ENCODE measurements around the gene GPSM3.

The GPSM3 gene

DNA sequence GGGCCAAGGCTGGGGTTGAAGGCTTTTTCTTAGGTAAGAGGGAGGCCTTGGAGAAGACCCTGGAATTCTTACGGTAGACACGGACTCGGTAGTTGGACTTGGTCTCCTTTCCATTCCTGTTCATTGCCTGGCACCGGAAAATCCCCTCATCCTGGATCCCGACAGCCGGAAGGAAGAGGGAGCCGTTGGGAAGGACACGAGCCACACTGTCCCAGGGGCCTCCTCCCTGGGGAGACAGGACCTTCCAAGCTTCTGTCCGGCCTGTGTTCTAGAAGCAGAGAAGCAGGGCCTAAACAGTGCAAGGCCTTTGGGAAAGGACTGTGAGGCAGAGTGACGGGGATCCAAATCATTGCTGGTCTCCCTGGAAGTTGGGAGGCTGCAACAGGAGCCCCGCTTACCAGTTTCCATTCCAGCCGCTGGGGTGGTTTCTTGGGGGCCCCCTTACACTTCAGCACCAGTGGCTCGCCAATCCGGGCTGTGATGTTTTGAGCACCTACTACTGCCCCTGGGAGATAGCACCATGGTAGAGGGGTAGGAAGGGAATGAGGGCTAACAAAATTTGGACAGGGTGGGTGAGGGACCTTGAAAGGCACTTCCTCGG, 8.9 kb downstream of the GPSM3 start:
- no peaks in the 10 kb centered on the region for H3K9me2 ChIP-seq (replicated peaks; ENCODE audit: insufficient read depth, low read length)
- no peak for TF ChIP-seq EZH2phosphoT487 (conservative IDR thresholded peaks at IDR 0.05; ENCODE audit: low read length)
- H4K20me1 ChIP-seq (ENCODE audit: low read depth, low read length): no peaks in the 10 kb centered on the region
- H3K4me3 ChIP-seq (ENCODE audit: insufficient read depth, low read length, poor library complexity, severe bottlenecking): no peak overlapping the region
- no peak overlapping the region for H3K27ac ChIP-seq (ENCODE audit: low read depth, low read length)
- no peak overlapping the region for H3K9ac ChIP-seq (ENCODE audit: low read length)
- H3F3A ChIP-seq (ENCODE audit: insufficient read depth): no peaks in the 10 kb centered on the region
- peaks cover 14% of the 10 kb centered on the region for H3K79me2 ChIP-seq (ENCODE audit: insufficient read depth, low read length)
- H2AFZ ChIP-seq (ENCODE audit: low read depth, low read length, severe bottlenecking): no peak overlapping the region
- H3K27me3 ChIP-seq (ENCODE audit: low read length): no peaks in the 10 kb centered on the region
- no peak overlapping the region for H3K4me2 ChIP-seq (ENCODE audit: low read depth, low read length, poor library complexity, severe bottlenecking)
- no peaks in the 10 kb centered on the region for H3K9me3 ChIP-seq (ENCODE audit: insufficient read depth, low read length)
- H3K36me3 ChIP-seq (ENCODE audit: low read length): no peaks in the 10 kb centered on the region

DNA sequence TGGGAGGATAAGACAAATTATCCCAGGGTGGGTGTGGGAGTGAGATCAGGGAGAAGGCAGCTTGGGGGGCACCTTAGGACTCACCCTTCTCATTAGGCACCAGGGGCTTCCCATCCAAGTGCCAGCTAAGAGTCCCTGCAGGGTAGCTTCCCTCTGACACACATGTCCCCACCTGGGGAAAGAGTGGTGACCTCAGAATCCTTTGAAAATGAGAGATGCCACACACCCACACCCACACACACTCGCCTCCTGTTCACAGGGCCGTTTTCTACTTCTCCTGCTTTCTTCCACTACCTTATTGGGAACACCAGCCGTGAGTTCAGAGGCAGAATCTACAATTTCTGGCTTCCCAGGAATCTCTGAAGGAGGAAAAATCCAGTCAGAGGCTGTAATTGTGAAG, 9.4 kb downstream of the GPSM3 start:
- no peaks in the 10 kb centered on the region for H3F3A ChIP-seq (ENCODE audit: insufficient read depth)
- H3K27ac ChIP-seq (ENCODE audit: low read depth, low read length): no peak overlapping the region
- H3K4me2 ChIP-seq (ENCODE audit: low read depth, low read length, poor library complexity, severe bottlenecking): no peak overlapping the region
- H3K79me2 ChIP-seq (ENCODE audit: insufficient read depth, low read length): peaks cover 12% of the 10 kb centered on the region
- H3K9me2 ChIP-seq (replicated peaks; ENCODE audit: insufficient read depth, low read length): no peaks in the 10 kb centered on the region
- no peaks in the 10 kb centered on the region for H3K36me3 ChIP-seq (ENCODE audit: low read length)
- no peaks in the 10 kb centered on the region for H4K20me1 ChIP-seq (ENCODE audit: low read depth, low read length)
- no peak overlapping the region for H3K9ac ChIP-seq (ENCODE audit: low read length)
- H2AFZ ChIP-seq (ENCODE audit: low read depth, low read length, severe bottlenecking): no peak overlapping the region
- H3K27me3 ChIP-seq (ENCODE audit: low read length): no peaks in the 10 kb centered on the region
- no peak overlapping the region for H3K4me3 ChIP-seq (ENCODE audit: insufficient read depth, low read length, poor library complexity, severe bottlenecking)
- no peak for TF ChIP-seq CTCF (IDR thresholded peaks at IDR 0.05; ENCODE audit: insufficient read depth, low read length, poor library complexity, severe bottlenecking)
- TF ChIP-seq EZH2phosphoT487 (conservative IDR thresholded peaks at IDR 0.05; ENCODE audit: low read length): no peak
- H3K9me3 ChIP-seq (ENCODE audit: insufficient read depth, low read length): no peaks in the 10 kb centered on the region

GRCh38 chr6:32182555-32182981, 9.9 kb downstream of the GPSM3 start:
- H4K20me1 ChIP-seq (ENCODE audit: low read depth, low read length): no peaks in the 10 kb centered on the region
- H3K27me3 ChIP-seq (ENCODE audit: low read length): no peaks in the 10 kb centered on the region
- H3K4me3 ChIP-seq (ENCODE audit: insufficient read depth, low read length, poor library complexity, severe bottlenecking): no peak overlapping the region
- H3K79me2 ChIP-seq (ENCODE audit: insufficient read depth, low read length): peaks cover 12% of the 10 kb centered on the region
- peaks cover 2% of the 10 kb centered on the region for H3F3A ChIP-seq (ENCODE audit: insufficient read depth)
- H3K4me2 ChIP-seq (ENCODE audit: low read depth, low read length, poor library complexity, severe bottlenecking): no peak overlapping the region
- no peaks in the 10 kb centered on the region for H3K9me3 ChIP-seq (ENCODE audit: insufficient read depth, low read length)
- no peaks in the 10 kb centered on the region for H3K36me3 ChIP-seq (ENCODE audit: low read length)
- H3K9ac ChIP-seq (ENCODE audit: low read length): no peak overlapping the region
- no peak for TF ChIP-seq CTCF (IDR thresholded peaks at IDR 0.05; ENCODE audit: insufficient read depth, low read length, poor library complexity, severe bottlenecking)
- no peak for TF ChIP-seq EZH2phosphoT487 (conservative IDR thresholded peaks at IDR 0.05; ENCODE audit: low read length)
- H2AFZ ChIP-seq (ENCODE audit: low read depth, low read length, severe bottlenecking): no peak overlapping the region
- no peaks in the 10 kb centered on the region for H3K9me2 ChIP-seq (replicated peaks; ENCODE audit: insufficient read depth, low read length)
- no peak overlapping the region for H3K27ac ChIP-seq (ENCODE audit: low read depth, low read length)

- TF ChIP-seq EZH2phosphoT487 (conservative IDR thresholded peaks at IDR 0.05; ENCODE audit: low read length) (no peak), CTCF (IDR thresholded peaks at IDR 0.05; ENCODE audit: insufficient read depth, low read length, poor library complexity, severe bottlenecking) (no peak)
- Histone ChIP-seq H3K36me3 (ENCODE audit: low read length) (no peaks in the 10 kb centered on the region), H4K20me1 (ENCODE audit: low read depth, low read length) (no peaks in the 10 kb centered on the region), H3K4me2 (ENCODE audit: low read depth, low read length, poor library complexity, severe bottlenecking) (no peak overlapping the region), H3K27ac (ENCODE audit: low read depth, low read length) (no peak overlapping the region), H3K9ac (ENCODE audit: low read length) (no peak overlapping the region), H3F3A (ENCODE audit: insufficient read depth) (peaks cover 7% of the 10 kb centered on the region), H3K9me3 (ENCODE audit: insufficient read depth, low read length) (no peaks in the 10 kb centered on the region), H3K79me2 (ENCODE audit: insufficient read depth, low read length) (peaks cover 12% of the 10 kb centered on the region), H3K9me2 (replicated peaks; ENCODE audit: insufficient read depth, low read length) (no peaks in the 10 kb centered on the region), H3K4me3 (ENCODE audit: insufficient read depth, low read length, poor library complexity, severe bottlenecking) (no peak overlapping the region), H3K27me3 (ENCODE audit: low read length) (no peaks in the 10 kb centered on the region), H2AFZ (ENCODE audit: low read depth, low read length, severe bottlenecking) (no peak overlapping the region)
Measured at GRCh38 chr6:32181915-32182529, 10.4 kb downstream of the GPSM3 start.
